D341Med (cell line): Measurements from ENCODE around the gene KRTAP12-3.
"Not testable (repeated sequence)": the region's sequence is repeated elsewhere in the genome, so short reads cannot be mapped to it uniquely, and the experiment has no call there.

Source experiments
- DNase-seq: peaks from one replicate; pipeline ENCODE4 v3.0.0; 2012; ENCODE audit warnings: low spot score

The KRTAP12-3 gene

GRCh38 chr21:44657635-44658540 lies at the start of gene KRTAP12-3:
Gene KRTAP12-3, plus strand, starts transcription at chr21:44657932. Its CDS starts 48 bp downstream, at chr21:44657980.
- DNase-seq: no peak

DNA sequence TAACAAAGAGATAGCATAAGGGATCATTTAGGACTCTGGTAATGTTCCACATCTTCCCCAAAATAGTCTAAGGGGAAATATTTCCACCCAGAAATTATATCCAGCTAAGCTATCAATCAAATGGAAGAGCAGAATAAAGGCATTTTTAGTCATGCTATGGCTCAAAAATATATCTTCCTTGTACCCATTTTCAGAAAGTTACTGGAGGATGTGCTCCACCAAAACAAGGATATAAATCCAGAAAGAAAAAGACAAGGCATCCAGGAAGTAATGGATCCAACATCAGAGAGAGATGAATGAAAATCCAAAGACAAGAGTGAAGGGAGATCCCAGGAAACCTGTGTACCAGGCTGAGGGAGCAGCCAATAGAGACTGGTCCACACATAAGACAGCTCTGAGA lies 48.5 kb upstream of the KRTAP12-3 start:
- no peak for DNase-seq

- DNase-seq: not testable (repeated sequence)
Measured at GRCh38 chr21:44610157-44610843, 47.4 kb upstream of the KRTAP12-3 start.

DNA sequence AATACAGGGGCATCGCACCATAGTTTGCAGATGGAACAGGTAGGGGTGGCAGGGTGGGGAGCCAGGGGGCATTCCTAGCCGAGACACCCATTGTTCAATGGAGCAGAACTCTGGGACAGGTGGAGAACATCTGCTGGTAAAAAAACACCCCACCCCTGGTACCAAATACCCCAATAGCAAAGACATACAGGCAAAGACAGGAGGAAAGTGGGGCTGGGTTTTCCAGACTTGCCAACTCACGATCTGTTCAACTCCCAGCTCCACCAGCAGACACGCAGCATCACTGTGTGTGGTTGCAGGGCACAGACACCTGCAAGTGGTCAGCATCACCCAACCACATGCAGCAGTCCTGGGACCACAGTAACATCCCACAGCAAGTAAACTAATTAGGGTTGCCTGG lies 46.2 kb upstream of the KRTAP12-3 start:
- DNase-seq: no peak

- no peak for DNase-seq
Measured at GRCh38 chr21:44612029-44612486, 45.7 kb upstream of the KRTAP12-3 start, which contains the start of gene KRTAP10-8. Gene KRTAP10-8, plus strand, starts transcription at chr21:44612079. Its CDS starts 22 bp downstream, at chr21:44612101.

DNA sequence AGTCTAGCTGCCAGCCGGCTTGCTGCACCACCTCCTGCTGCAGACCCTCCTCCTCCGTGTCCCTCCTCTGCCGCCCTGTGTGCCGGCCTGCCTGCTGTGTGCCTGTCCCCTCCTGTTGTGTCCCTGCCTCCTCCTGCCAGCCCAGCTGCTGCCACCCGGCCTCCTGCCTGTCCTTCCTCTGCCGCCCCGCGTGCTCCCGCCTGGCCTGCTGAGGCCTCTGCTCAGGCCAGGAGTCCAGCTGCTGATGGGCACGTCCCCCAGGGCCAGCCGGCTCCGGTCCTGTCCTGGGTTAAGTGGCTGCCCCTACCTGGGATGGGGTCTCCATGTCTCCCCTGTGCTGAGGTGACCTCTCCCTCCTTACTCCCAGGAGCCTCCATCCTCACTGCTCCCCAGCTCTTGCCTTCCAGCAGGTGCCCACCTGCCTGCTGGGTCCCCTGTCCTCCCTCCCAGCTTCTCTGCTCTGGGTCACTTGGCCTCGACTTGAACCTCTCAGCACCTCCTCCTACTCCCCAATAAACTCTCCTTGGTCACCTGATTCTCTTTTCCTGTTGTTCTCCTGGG lies 45.0 kb upstream of the KRTAP12-3 start:
- DNase-seq: no peak

GRCh38 chr21:44613386-44614155 lies 44.2 kb upstream of the KRTAP12-3 start:
- no peak for DNase-seq

DNA sequence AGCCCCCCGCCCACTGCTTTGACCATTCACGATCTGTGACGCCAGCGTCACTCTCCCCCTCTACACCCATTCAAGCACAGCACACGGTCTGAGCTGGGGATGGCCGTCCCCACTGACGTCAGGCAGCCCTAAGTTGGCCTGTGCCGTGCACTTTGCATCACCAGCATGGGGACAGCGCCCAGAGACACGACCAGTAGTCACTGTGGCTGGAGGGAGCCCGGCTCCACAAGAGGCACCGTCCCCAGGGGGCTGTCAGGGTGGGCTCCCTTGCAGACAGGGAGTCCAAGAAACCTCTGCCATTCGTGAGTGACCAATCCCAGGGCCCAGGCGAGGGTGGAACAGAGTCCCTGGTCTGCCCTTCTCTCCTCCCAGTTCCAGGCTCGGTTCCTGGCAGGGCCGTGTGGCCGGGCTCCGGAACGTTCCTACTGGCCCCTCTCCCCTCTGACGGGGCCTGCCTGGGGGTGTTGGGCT lies 43.5 kb upstream of the KRTAP12-3 start:
- DNase-seq: no peak

- no peak for DNase-seq
Measured at GRCh38 chr21:44614961-44615391, 42.8 kb upstream of the KRTAP12-3 start.

DNA sequence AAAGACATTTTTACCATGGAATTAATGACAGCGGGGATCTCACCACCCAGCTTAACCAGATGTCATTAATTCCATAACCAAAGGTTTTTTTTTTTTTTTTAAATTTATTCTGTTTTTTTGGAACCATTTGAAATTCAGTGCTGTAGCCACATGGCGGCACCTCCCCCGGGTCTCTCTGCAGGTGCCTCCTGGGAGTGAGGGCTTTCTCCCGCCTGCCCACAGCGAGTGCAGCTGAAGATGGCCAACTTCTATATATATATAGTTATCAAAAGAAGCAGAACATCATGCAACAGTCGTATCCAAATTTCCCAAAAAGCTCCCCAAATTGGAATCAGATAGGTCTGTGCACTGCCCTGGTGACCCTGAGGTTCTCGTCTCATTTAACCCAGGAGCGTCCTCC lies 42.3 kb upstream of the KRTAP12-3 start:
- no peak for DNase-seq

DNA sequence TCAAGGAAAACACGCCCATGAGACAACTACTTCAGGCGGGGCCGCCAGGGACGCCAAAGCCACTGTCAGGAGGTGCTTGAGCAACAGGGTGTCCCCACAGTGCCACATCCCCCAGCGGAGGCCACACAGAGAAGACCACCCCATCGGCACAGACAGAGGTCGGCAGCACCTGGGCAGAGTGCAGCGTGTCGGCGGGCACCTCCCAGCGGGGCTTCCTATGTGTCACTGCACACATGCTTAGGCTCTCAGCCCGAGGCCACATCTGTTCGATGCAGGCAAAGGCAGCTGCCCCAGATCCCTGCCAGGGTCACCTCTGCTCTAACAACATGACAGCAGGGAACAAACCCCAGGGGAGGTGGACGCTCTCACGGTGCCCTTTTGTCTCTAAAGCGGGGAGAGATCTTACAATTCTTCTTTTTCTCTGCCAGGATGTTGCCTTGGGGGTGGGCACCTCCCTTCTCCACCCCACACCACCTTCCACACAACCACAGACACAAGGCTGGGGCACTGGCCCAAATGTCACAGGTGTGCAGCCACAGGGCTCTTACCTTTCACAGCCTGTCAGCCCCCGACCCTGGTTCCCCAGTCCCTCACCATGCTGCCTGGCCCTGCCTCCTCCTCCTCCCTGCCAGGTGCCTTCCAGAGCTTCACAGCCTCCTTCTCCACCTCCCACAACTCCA lies 41.7 kb upstream of the KRTAP12-3 start:
- no peak for DNase-seq

- no peak for DNase-seq
Measured at GRCh38 chr21:44616591-44616926, 41.2 kb upstream of the KRTAP12-3 start.

DNA sequence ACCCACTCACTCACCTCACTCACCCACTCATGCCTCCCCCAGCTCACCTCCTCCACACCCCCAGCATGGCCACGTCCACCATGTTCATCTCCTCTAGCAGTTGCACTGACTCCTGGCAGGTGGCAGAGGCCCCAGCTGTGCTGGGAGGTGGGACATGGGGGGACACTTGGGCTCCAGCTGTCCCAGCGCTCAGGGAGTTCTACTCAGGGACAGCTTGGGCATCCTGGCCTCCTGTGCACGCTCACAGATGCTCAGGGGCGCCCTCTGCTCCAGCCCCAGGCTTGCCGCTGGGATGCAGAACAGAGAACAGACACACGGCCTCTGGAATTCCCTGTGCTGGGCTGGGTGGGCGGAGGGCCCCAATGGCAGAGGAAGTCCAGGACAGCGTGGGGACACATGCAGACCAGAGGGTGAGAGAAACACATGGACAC lies 40.6 kb upstream of the KRTAP12-3 start:
- DNase-seq: no peak

DNA sequence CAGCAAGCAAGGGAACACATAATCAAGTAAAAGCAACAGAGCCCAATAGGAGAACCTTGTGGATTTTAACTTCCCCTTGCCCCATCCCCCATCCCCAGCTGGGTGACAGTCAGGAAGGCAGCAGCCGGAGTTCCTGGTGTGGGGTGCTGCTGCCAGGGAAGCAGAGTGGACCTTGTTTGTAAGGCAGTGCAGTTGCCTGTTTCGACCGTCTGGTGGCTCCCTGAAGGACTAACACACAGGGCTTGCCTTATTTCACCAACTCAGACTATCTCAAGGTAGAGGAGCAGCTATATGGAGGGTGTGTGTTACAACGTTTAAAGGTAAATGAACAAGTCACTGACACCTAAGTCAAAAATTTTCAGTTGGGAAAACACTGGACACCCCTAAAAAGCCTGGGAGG lies 39.2 kb upstream of the KRTAP12-3 start:
- no peak for DNase-seq

GRCh38 chr21:44618909-44619308 lies 38.8 kb upstream of the KRTAP12-3 start:
- no peak for DNase-seq

GRCh38 chr21:44619886-44620285 lies 37.8 kb upstream of the KRTAP12-3 start:
- DNase-seq: no peak

- no peak for DNase-seq
Measured at GRCh38 chr21:44623575-44623974, 34.2 kb upstream of the KRTAP12-3 start.

GRCh38 chr21:44625756-44626155 lies 32.0 kb upstream of the KRTAP12-3 start:
- no peak for DNase-seq

- DNase-seq: no peak
Measured at GRCh38 chr21:44626262-44626661, 31.5 kb upstream of the KRTAP12-3 start.

- DNase-seq: no peak
Measured at GRCh38 chr21:44626673-44627143, 31.0 kb upstream of the KRTAP12-3 start, which contains the start of gene KRTAP10-9. Gene KRTAP10-9, plus strand, starts transcription at chr21:44627093. Its CDS starts 79 bp downstream, at chr21:44627172.
